HepG2 (cell line): ENCODE results near the gene PPP1R9B. TPM values are rescaled to one million over a fixed set of nuclear protein-coding genes. Genes with fewer than 3 reads are reported as not detected.

ENCODE experiments used
- BHLHE40 ChIP-seq: IDR thresholded peaks from 2 replicates; pipeline ENCODE4 v1.6.1; 2011; ENCODE audit warnings: low read length, improper control_type of control experiment
- HOXD1 ChIP-seq: sonication (generic); formaldehyde crosslinking; IDR thresholded peaks from 2 replicates; pipeline ENCODE4 v1.5.0; 2020; ENCODE audit warnings: missing genetic modification reagents
- MIXL1 ChIP-seq: IDR thresholded peaks from 2 replicates; pipeline ENCODE4 v1.6.1; 2016
- RXRB ChIP-seq: IDR thresholded peaks from 2 replicates; pipeline ENCODE4 v1.6.1; 2016; ENCODE audit warnings: borderline replicate concordance, missing genetic modification reagents, missing compliant biosample characterization
- SOX13 ChIP-seq, 3 experiments: fragments of 450-650 bp in 1 of 3; sonication (generic) in 1 of 3; formaldehyde crosslinking in 1 of 3; IDR thresholded peaks in 2 of 3; conservative IDR thresholded peaks in 1 of 3; 2 replicates each; pipeline versions ENCODE4 v1.5.0 to v1.6.1; 2016 to 2020; ENCODE audit warnings: antibody characterized with exemption in 1 of 3, mild to moderate bottlenecking in 1 of 3, missing compliant biosample characterization in 1 of 3, missing genetic modification reagents in 1 of 3, moderate library complexity in 1 of 3
- SP1 ChIP-seq, 2 experiments: fragments of 450-650 bp in 1 of 2; sonication (generic) in 1 of 2; formaldehyde crosslinking in 1 of 2; IDR thresholded peaks; 2 replicates each; pipeline versions ENCODE4 v1.4.0 to v1.6.1; 2016 to 2020; ENCODE audit warnings: missing genetic modification reagents in 1 of 2
- SRSF1 ChIP-seq: fragments of 200-400 bp; formaldehyde crosslinking; optimal IDR thresholded peaks from 2 replicates; pipeline ENCODE3; 2017; ENCODE audit warnings: mild to moderate bottlenecking, low read depth, low read length, moderate library complexity
- TBL1XR1 ChIP-seq: fragments of 150-350 bp; IDR thresholded peaks from 2 replicates; pipeline ENCODE4 v1.6.1; 2014; ENCODE audit warnings: borderline replicate concordance, low read length; ENCODE audit not compliant: partially characterized antibody
- ZBTB7A ChIP-seq: sonication (generic); formaldehyde crosslinking; IDR thresholded peaks from 2 replicates; pipeline ENCODE4 v1.8.0; 2022; ENCODE audit warnings: mild to moderate bottlenecking, missing genetic modification reagents
- ZBTB7B ChIP-seq: sonication (generic); formaldehyde crosslinking; IDR thresholded peaks from 2 replicates; pipeline ENCODE4 v1.4.0; 2020; ENCODE audit warnings: missing genetic modification reagents
- ZC3H4 ChIP-seq: sonication (generic); formaldehyde crosslinking; IDR thresholded peaks from 2 replicates; pipeline ENCODE4 v1.4.0; 2020; ENCODE audit warnings: missing genetic modification reagents, borderline replicate concordance
- ZNF207 ChIP-seq: fragments of 450-650 bp; IDR thresholded peaks from 2 replicates; pipeline ENCODE4 v1.6.1; 2016; ENCODE audit warnings: antibody characterized with exemption, borderline replicate concordance
- ZNF253 ChIP-seq: sonication (generic); formaldehyde crosslinking; IDR thresholded peaks from 2 replicates; pipeline ENCODE4 v1.8.0; 2022; ENCODE audit warnings: mild to moderate bottlenecking, missing genetic modification reagents, borderline replicate concordance
- ZNF331 ChIP-seq: sonication (generic); formaldehyde crosslinking; IDR thresholded peaks from 2 replicates; pipeline ENCODE4 v1.4.0; 2020; ENCODE audit warnings: missing genetic modification reagents
- ZNF441 ChIP-seq: sonication (generic); formaldehyde crosslinking; IDR thresholded peaks from 2 replicates; pipeline ENCODE4 v1.7.0; 2021; ENCODE audit warnings: missing genetic modification reagents, borderline replicate concordance
- ZNF674 ChIP-seq: sonication (generic); formaldehyde crosslinking; IDR thresholded peaks from 2 replicates; pipeline ENCODE4 v1.5.0; 2020; ENCODE audit warnings: low read depth, mild to moderate bottlenecking, missing genetic modification reagents
- ZNF749 ChIP-seq: sonication (generic); formaldehyde crosslinking; IDR thresholded peaks from 2 replicates; pipeline ENCODE4 v1.8.0; 2022; ENCODE audit warnings: mild to moderate bottlenecking, missing genetic modification reagents, moderate library complexity, borderline replicate concordance
- ZNF773 ChIP-seq: sonication (generic); formaldehyde crosslinking; IDR thresholded peaks from 2 replicates; pipeline ENCODE4 v1.4.0; 2020; ENCODE audit warnings: missing genetic modification reagents, borderline replicate concordance
- ZNF776 ChIP-seq: sonication (generic); formaldehyde crosslinking; IDR thresholded peaks from 2 replicates; pipeline ENCODE4 v1.4.0; 2020; ENCODE audit warnings: mild to moderate bottlenecking, missing genetic modification reagents
- ZSCAN30 ChIP-seq: sonication (generic); formaldehyde crosslinking; IDR thresholded peaks from 2 replicates; pipeline ENCODE4 v1.5.0; 2020; ENCODE audit warnings: mild to moderate bottlenecking, missing genetic modification reagents
- polyA plus RNA-seq, 8 experiments: library from polyadenylated mRNA; depleted of rRNA in 3 of 8; stranded (reverse) in 7 of 8; unstranded in 1 of 8; fragments of >200 nt; fragmentation: Illumina TruSeq in 4 of 8; extraction: Trizol in 4 of 8; gene quantifications; 2 replicates each; pipeline versions ENCODE4 v1.2.1 to v1.2.3, GENCODE V29; 2011 to 2016; ENCODE audit warnings: low read depth in 4 of 8, missing spikeins in 1 of 8, mixed read lengths in 1 of 8; ENCODE audit not compliant: insufficient read depth in 1 of 8
- total RNA-seq, 5 experiments: library from RNA; depleted of rRNA; stranded (reverse); fragments of >200 nt; fragmentation: Illumina TruSeq; extraction: Trizol; gene quantifications; 2 replicates each; pipeline ENCODE4 v1.2.3, GENCODE V29; 2016; ENCODE audit warnings: low read depth in 1 of 5
- TF ChIP-seq, protein P1 (sequence below): sonication (generic); formaldehyde crosslinking; IDR thresholded peaks from 2 replicates; pipeline ENCODE4 v1.5.0; 2020; ENCODE audit warnings: mild to moderate bottlenecking, low read depth, missing genetic modification reagents, borderline replicate concordance
- TF ChIP-seq, protein P2 (sequence below): sonication (generic); formaldehyde crosslinking; IDR thresholded peaks from 2 replicates; pipeline ENCODE4 v1.9.0; 2021; ENCODE audit warnings: missing genetic modification reagents, mild to moderate bottlenecking, borderline replicate concordance
- TF ChIP-seq, protein P3 (sequence below): sonication (generic); formaldehyde crosslinking; IDR thresholded peaks from 2 replicates; pipeline ENCODE4 v1.9.0; 2021; ENCODE audit warnings: mild to moderate bottlenecking, missing genetic modification reagents

The PPP1R9B gene
- total and polyA plus RNA-seq, 2 of the 13 experiments (the other 11 are each of a cell fraction or from before 2014, with no cell fraction given) = 9.4 to 15.8 TPM

GRCh38 chr17:50151937-50152547, 1.6 kb upstream of the PPP1R9B start (continued):
- TF ChIP-seq, protein P1, sequence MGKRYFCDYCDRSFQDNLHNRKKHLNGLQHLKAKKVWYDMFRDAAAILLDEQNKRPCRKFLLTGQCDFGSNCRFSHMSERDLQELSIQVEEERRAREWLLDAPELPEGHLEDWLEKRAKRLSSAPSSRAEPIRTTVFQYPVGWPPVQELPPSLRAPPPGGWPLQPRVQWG (CRISPR knock-in tag) = no peak
- TF ChIP-seq MIXL1 (CRISPR knock-in tag) (peak; percentile 55; the same call in 1 of the 2 replicates), SRSF1 (no peak), HOXD1 (CRISPR knock-in tag) (no peak), BHLHE40 (no peak), ZNF773 (CRISPR knock-in tag) (no peak), SP1 (IDR thresholded peaks at IDR 0.05) (no peak), SP1 (CRISPR knock-in tag; IDR thresholded peaks at IDR 0.05) (peak; percentile 35), ZNF207 (no peak), ZBTB7A (CRISPR knock-in tag) (no peak), ZNF441 (CRISPR knock-in tag) (no peak), RXRB (CRISPR knock-in tag) (0 out of 2 replicates have a peak, but pooled peaks have one; percentile 31), TBL1XR1 (peak; percentile 28), ZC3H4 (CRISPR knock-in tag) (no peak), ZNF674 (no peak), SOX13 (IDR thresholded peaks at IDR 0.05) (no peak; the same call in 1 of the 2 replicates), SOX13 (CRISPR knock-in tag; conservative IDR thresholded peaks at IDR 0.05 in 1 of 2, IDR thresholded peaks at IDR 0.05 in 1 of 2) (peak in 1 of 2 experiments; percentile 36; a peak in 1 of 4 replicates), ZNF749 (CRISPR knock-in tag) (no peak), ZNF776 (0 out of 2 replicates have a peak, but pooled peaks have one; percentile 26), ZSCAN30 (CRISPR knock-in tag) (no peak), ZNF253 (CRISPR knock-in tag) (no peak), ZBTB7B (CRISPR knock-in tag) (peak; percentile 48; the same call in 1 of the 2 replicates), ZNF331 (peak; percentile 85; the same call in 1 of the 2 replicates)
- TF ChIP-seq, protein P2, sequence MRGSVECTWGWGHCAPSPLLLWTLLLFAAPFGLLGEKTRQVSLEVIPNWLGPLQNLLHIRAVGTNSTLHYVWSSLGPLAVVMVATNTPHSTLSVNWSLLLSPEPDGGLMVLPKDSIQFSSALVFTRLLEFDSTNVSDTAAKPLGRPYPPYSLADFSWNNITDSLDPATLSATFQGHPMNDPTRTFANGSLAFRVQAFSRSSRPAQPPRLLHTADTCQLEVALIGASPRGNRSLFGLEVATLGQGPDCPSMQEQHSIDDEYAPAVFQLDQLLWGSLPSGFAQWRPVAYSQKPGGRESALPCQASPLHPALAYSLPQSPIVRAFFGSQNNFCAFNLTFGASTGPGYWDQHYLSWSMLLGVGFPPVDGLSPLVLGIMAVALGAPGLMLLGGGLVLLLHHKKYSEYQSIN (CRISPR knock-in tag) = no peak
- TF ChIP-seq, protein P3, sequence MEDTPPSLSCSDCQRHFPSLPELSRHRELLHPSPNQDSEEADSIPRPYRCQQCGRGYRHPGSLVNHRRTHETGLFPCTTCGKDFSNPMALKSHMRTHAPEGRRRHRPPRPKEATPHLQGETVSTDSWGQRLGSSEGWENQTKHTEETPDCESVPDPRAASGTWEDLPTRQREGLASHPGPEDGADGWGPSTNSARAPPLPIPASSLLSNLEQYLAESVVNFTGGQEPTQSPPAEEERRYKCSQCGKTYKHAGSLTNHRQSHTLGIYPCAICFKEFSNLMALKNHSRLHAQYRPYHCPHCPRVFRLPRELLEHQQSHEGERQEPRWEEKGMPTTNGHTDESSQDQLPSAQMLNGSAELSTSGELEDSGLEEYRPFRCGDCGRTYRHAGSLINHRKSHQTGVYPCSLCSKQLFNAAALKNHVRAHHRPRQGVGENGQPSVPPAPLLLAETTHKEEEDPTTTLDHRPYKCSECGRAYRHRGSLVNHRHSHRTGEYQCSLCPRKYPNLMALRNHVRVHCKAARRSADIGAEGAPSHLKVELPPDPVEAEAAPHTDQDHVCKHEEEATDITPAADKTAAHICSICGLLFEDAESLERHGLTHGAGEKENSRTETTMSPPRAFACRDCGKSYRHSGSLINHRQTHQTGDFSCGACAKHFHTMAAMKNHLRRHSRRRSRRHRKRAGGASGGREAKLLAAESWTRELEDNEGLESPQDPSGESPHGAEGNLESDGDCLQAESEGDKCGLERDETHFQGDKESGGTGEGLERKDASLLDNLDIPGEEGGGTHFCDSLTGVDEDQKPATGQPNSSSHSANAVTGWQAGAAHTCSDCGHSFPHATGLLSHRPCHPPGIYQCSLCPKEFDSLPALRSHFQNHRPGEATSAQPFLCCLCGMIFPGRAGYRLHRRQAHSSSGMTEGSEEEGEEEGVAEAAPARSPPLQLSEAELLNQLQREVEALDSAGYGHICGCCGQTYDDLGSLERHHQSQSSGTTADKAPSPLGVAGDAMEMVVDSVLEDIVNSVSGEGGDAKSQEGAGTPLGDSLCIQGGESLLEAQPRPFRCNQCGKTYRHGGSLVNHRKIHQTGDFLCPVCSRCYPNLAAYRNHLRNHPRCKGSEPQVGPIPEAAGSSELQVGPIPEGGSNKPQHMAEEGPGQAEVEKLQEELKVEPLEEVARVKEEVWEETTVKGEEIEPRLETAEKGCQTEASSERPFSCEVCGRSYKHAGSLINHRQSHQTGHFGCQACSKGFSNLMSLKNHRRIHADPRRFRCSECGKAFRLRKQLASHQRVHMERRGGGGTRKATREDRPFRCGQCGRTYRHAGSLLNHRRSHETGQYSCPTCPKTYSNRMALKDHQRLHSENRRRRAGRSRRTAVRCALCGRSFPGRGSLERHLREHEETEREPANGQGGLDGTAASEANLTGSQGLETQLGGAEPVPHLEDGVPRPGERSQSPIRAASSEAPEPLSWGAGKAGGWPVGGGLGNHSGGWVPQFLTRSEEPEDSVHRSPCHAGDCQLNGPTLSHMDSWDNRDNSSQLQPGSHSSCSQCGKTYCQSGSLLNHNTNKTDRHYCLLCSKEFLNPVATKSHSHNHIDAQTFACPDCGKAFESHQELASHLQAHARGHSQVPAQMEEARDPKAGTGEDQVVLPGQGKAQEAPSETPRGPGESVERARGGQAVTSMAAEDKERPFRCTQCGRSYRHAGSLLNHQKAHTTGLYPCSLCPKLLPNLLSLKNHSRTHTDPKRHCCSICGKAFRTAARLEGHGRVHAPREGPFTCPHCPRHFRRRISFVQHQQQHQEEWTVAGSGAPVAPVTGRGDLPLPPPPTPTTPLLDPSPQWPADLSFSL (CRISPR knock-in tag) = no peak
